Kidney (tissue), 14 donors: ENCODE measurements around the gene REL. TPM values are rescaled to one million over a fixed set of nuclear protein-coding genes. Genes with fewer than 3 reads are reported as not detected.

Experiments used
- DNase-seq, 5 donors: peaks; one replicate each; pipeline ENCODE4 v3.0.0-alpha.2; 2013 to 2020
- FAIRE-seq: peaks from 2 replicates; lab custom pipeline; 2012; peaks lifted over from hg19 to GRCh38; lab: Jason Lieb, UNC
- H3K27ac ChIP-seq, 2 donors: one replicate each; pipeline ENCODE4 v1.7.0; 2013; ENCODE audit warnings: low read depth in 2 of 2, low read length in 2 of 2, inconsistent platforms in 1 of 2
- H3K27me3 ChIP-seq: one replicate; pipeline ENCODE4 v1.7.1; 2013; ENCODE audit warnings: low read length, inconsistent platforms; ENCODE audit not compliant: control insufficient read depth, insufficient read depth
- H3K36me3 ChIP-seq, 3 donors: one replicate each; pipeline versions ENCODE4 v1.7.0 to v1.7.1; 2013; ENCODE audit warnings: low read length in 3 of 3, control low read depth in 1 of 3, inconsistent platforms in 1 of 3; ENCODE audit not compliant: insufficient read depth in 3 of 3, control insufficient read depth in 2 of 3
- H3K4me1 ChIP-seq, 3 donors: one replicate each; pipeline versions ENCODE4 v1.7.0 to v1.7.1; 2013; ENCODE audit warnings: low read length in 3 of 3, inconsistent platforms in 1 of 3, low read depth in 1 of 3; ENCODE audit not compliant: control insufficient read depth in 2 of 3, insufficient read depth in 2 of 3
- H3K4me3 ChIP-seq, 3 donors: one replicate each; pipeline versions ENCODE4 v1.7.0 to v1.8.1; 2013; ENCODE audit warnings: low read length in 3 of 3, control low read depth in 1 of 3, inconsistent platforms in 1 of 3
- H3K9ac ChIP-seq, 3 donors: one replicate each; pipeline versions ENCODE4 v1.7.0 to v1.7.1; 2013; ENCODE audit warnings: low read length in 3 of 3, control low read depth in 1 of 3, inconsistent platforms in 1 of 3
- H3K9me3 ChIP-seq, 3 donors: one replicate each; pipeline versions ENCODE4 v1.7.0 to v1.7.1; 2013; ENCODE audit warnings: low read length in 3 of 3, control low read depth in 1 of 3, inconsistent platforms in 1 of 3; ENCODE audit not compliant: control insufficient read depth in 2 of 3, insufficient read depth in 1 of 3
- CTCF ChIP-seq: IDR thresholded peaks from 3 replicates; pipeline ENCODE4 v1.5.1; 2012; ENCODE audit warnings: mild to moderate bottlenecking, moderate library complexity, borderline replicate concordance; ENCODE audit not compliant: insufficient read depth; ENCODE audit errors: extremely low read depth
- intact Hi-C: fragments of 100-400 bp; cut with DNase I; formaldehyde crosslinking; loops from one replicate; pipeline ENCODE4 v1.11.1; 2022
- polyA plus RNA-seq: library from polyadenylated mRNA; stranded (reverse); fragments of 350-450 nt; fragmentation: Illumina TruSeq; extraction: RNeasy Lipid Tissue Mini Kit (QIAGEN cat#74804); gene quantifications from one replicate; pipeline ENCODE4 v1.2.3, GENCODE V29; 2014; ENCODE audit warnings: low read depth, low replicate concordance; ENCODE audit not compliant: insufficient read depth
- total RNA-seq: library from RNA; stranded (reverse); fragmentation: NEBNext Ultra II Directional; extraction: Animal tissue kit (Norgen Biotek cat#: 25700); gene quantifications from one replicate; pipeline ENCODE4 v1.2.1, GENCODE V29; 2021
- donor health status: control.
- donor health status: control.
- donor health status: control.
- donor health status: control.
- donor health status: control.
- donor health status: DM: yes; HTN: yes; CAD: no.
- donor health status: Normal renal cell carcinoma (clear cell type).

Gene REL
- total and polyA plus RNA-seq, 2 donors from 2014 or later: 0.43 to 21.8 TPM

- Histone ChIP-seq H3K9ac (no peak overlapping the region), H3K4me1 (no peaks in the 10 kb centered on the region), H3K27me3 (no peaks in the 10 kb centered on the region), H3K9me3 (no peaks in the 10 kb centered on the region), H3K36me3 (no peaks in the 10 kb centered on the region), H3K27ac (no peak overlapping the region), H3K4me3 (no peak overlapping the region)
- DNase-seq (no peak), FAIRE-seq (no peak)
- intact Hi-C loops: no loop called here
- no peak for TF ChIP-seq CTCF
These were observed 79.3 kb downstream of the REL start for GRCh38 chr2:60960706-60961105.

GRCh38 chr2:60961457-60961856 lies 80.1 kb downstream of the REL start:
- Histone ChIP-seq H3K36me3 (no peaks in the 10 kb centered on the region), H3K4me1 (no peaks in the 10 kb centered on the region), H3K27me3 (no peaks in the 10 kb centered on the region), H3K9me3 (no peaks in the 10 kb centered on the region), H3K4me3 (no peak overlapping the region), H3K27ac (no peak overlapping the region), H3K9ac (no peak overlapping the region)
- intact Hi-C loops: no loop called here
- FAIRE-seq (no peak), DNase-seq (no peak)
- TF ChIP-seq CTCF: no peak

GRCh38 chr2:60962528-60962927 lies 81.2 kb downstream of the REL start:
- no peak for TF ChIP-seq CTCF
- Histone ChIP-seq H3K36me3 (no peaks in the 10 kb centered on the region), H3K9ac (no peak overlapping the region), H3K27me3 (no peaks in the 10 kb centered on the region), H3K9me3 (no peaks in the 10 kb centered on the region), H3K4me1 (no peaks in the 10 kb centered on the region), H3K4me3 (no peak overlapping the region), H3K27ac (no peak overlapping the region)
- no peak for DNase-seq
- no peak for FAIRE-seq
- intact Hi-C loops: no loop called here

GRCh38 chr2:60963190-60963589 lies 81.8 kb downstream of the REL start:
- no peak overlapping the region for H3K4me3 ChIP-seq
- H3K9me3 ChIP-seq: no peaks in the 10 kb centered on the region
- H3K4me1 ChIP-seq: no peaks in the 10 kb centered on the region
- H3K27me3 ChIP-seq: no peaks in the 10 kb centered on the region
- H3K27ac ChIP-seq: no peak overlapping the region
- intact Hi-C loops: no loop called here
- H3K36me3 ChIP-seq: no peaks in the 10 kb centered on the region
- DNase-seq (no peak), FAIRE-seq (no peak)
- no peak for TF ChIP-seq CTCF
- no peak overlapping the region for H3K9ac ChIP-seq
